ENCODE data around the gene ADAMTS20. TPM values are rescaled to one million over a fixed set of nuclear protein-coding genes. Genes with fewer than 3 reads are reported as not detected.

ADAMTS20 gene
- total and polyA plus RNA-seq, 10 of the 15 experiments (the other 5 are each of a cell fraction or from before 2014, with no cell fraction given) = 0.33 TPM; not detected in 9

GRCh38 chr12:43392116-43392515 is 159.9 kb downstream of the ADAMTS20 start:
- intact Hi-C loops (cut with micrococcal nuclease; ENCODE audit: unreplicated experiment) = no loop called here
- ChIA-PET RAD21 (ENCODE audit: unreplicated experiment) (no interaction called here), POLR2A (no interaction called here), CTCF (no interaction called here), SMC1A (ENCODE audit: uncharacterized antibody, unreplicated experiment) (interaction anchor here (1.3 kb wide), 1 partner anchor 11 kb away, joined by 3 read pairs; no protein-coding TSS in a partner anchor)
- in situ Hi-C loops (cut with MboI) = no loop called here
- no peaks in the 10 kb centered on the region for H3K36me3 ChIP-seq (ENCODE audit: control insufficient read depth in 2 of 2, insufficient read depth in 2 of 2, low read length in 1 of 2)
- no peaks in the 10 kb centered on the region for H4K20me1 ChIP-seq (ENCODE audit: control insufficient read depth, insufficient read depth)
- TF ChIP-seq SRF (IDR thresholded peaks at IDR 0.05; ENCODE audit: low read depth in 2 of 2, low read length in 2 of 2) = no peak
- no peak for TF ChIP-seq RAD51 (IDR thresholded peaks at IDR 0.05)
- TF ChIP-seq SIN3A (IDR thresholded peaks at IDR 0.05; ENCODE audit: low read depth, low read length) = no peak
- TF ChIP-seq SKIL (IDR thresholded peaks at IDR 0.05; ENCODE audit: low read depth, poor library complexity, severe bottlenecking) = no peak
- no peak for TF ChIP-seq E2F4 (IDR thresholded peaks at IDR 0.05; ENCODE audit: low read depth, low read length)
- no peak for TF ChIP-seq YBX1 (IDR thresholded peaks at IDR 0.05)
- no peak for TF ChIP-seq BCLAF1 (IDR thresholded peaks at IDR 0.05)
- FAIRE-seq (no peak), ATAC-seq (no peak), DNase-seq (ENCODE audit: low read depth, low spot score) (no peak)
- H3K9ac ChIP-seq (ENCODE audit: control insufficient read depth, insufficient read depth, low read length) = no peak overlapping the region
- no TSS peak for BruUV-seq (replicated peaks)
- no peak overlapping the region for H3K27ac ChIP-seq (ENCODE audit: control insufficient read depth, insufficient read depth)
- no peak overlapping the region for H2AFZ ChIP-seq (ENCODE audit: control insufficient read depth, low read depth, low read length)
- no peak overlapping the region for H3K4me3 ChIP-seq
- no peak overlapping the region for H3K4me2 ChIP-seq (ENCODE audit: control insufficient read depth, insufficient read depth)
- H3K4me1 ChIP-seq (ENCODE audit: control insufficient read depth, insufficient read depth, low read length) = no peaks in the 10 kb centered on the region
- 0% methylated on average over 2 of the region's 2 CpGs for WGBS (ENCODE audit: insufficient coverage, insufficient replicate concordance, low lambda C conversion rate, missing lambda C conversion rate)
- H3K79me2 ChIP-seq (ENCODE audit: control insufficient read depth, insufficient read depth, low read length) = no peaks in the 10 kb centered on the region
- no peaks in the 10 kb centered on the region for H3K9me3 ChIP-seq (replicated peaks; ENCODE audit: control insufficient read depth, insufficient read depth, low read length)
- no peaks in the 10 kb centered on the region for H3K27me3 ChIP-seq (replicated peaks in 1 of 2; ENCODE audit: control insufficient read depth in 2 of 2, insufficient read depth in 2 of 2, low read length in 1 of 2)

All from GM12878 (cell line).